Measurements from ENCODE around the gene MANEAL. TPM values are rescaled to one million over a fixed set of nuclear protein-coding genes. Genes with fewer than 3 reads are reported as not detected.

The MANEAL gene
- total and polyA plus RNA-seq, 2 of the 4 experiments (the other 2 are of a cell fraction), result 0.54 to 0.55 TPM

DNA sequence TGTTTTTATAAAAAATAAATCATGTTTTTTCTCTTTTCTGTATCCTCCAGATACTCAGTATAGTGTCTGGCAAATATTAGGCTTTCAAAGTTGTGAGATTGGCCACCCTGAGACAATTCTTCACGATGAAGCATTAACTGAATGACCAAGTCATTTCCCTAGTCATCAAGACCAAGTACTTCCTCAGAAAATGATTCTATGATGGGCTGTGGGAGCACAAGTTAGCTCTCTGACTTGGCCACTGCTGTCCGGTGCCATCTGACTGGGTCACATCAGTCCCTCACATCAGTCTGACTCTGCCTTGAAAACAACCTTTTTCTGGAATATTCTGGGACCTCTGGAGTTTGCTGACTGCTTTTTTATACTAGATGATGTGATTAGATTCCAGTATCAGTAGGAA, 27.8 kb downstream of the MANEAL start:
- Histone ChIP-seq H4K91ac (ENCODE audit: insufficient read depth, low read depth, low read length) (no peak overlapping the region), H2BK120ac (ENCODE audit: low read depth, low read length) (no peak overlapping the region), H3K4me3 (ENCODE audit: insufficient read depth, low read depth, low read length) (no peak overlapping the region), H3K27ac (ENCODE audit: insufficient read depth, low read length) (no peak overlapping the region), H3K23ac (ENCODE audit: low read depth, low read length) (no peak overlapping the region), H3K36me3 (ENCODE audit: control insufficient read depth, insufficient read depth, low read length) (peaks cover 34% of the 10 kb centered on the region), H3K4me2 (ENCODE audit: low read depth, low read length) (no peak overlapping the region), H2AFZ (replicated peaks; ENCODE audit: low read length, poor library complexity) (no peak overlapping the region), H3K9me1 (ENCODE audit: insufficient read depth, low read length) (peaks cover 6% of the 10 kb centered on the region; the same call in 1 of the 2 replicates), H2AK9ac (replicated peaks; ENCODE audit: low read depth, low read length, poor library complexity) (no peak overlapping the region), H3K14ac (replicated peaks; ENCODE audit: low read depth, low read length) (no peak overlapping the region), H2AK5ac (ENCODE audit: low read depth, low read length) (no peak overlapping the region), H4K20me1 (ENCODE audit: insufficient read depth, low read length) (no peaks in the 10 kb centered on the region), H3K79me1 (ENCODE audit: low read depth in 1 of 2, low read length in 2 of 2) (peaks cover 11% of the 10 kb centered on the region in 2 experiments; a peak in 3 of 4 replicates), H2BK20ac (ENCODE audit: low read depth, low read length) (no peak overlapping the region), H3K27me3 (ENCODE audit: control insufficient read depth, insufficient read depth, low read length) (no peaks in the 10 kb centered on the region), H3K56ac (ENCODE audit: extremely low read depth, insufficient read depth, low read length) (no peak overlapping the region), H3K9ac (ENCODE audit: low read depth, low read length) (no peak overlapping the region), H3K9me3 (ENCODE audit: control insufficient read depth, insufficient read depth, low read length) (no peaks in the 10 kb centered on the region), H3K4me1 (ENCODE audit: control insufficient read depth, insufficient read depth, low read length) (peaks cover 8% of the 10 kb centered on the region; the same call in 1 of the 2 replicates), H3K18ac (ENCODE audit: low read depth, low read length) (no peak overlapping the region), H4K8ac (ENCODE audit: low read depth in 2 of 2, low read length in 2 of 2) (no peak overlapping the region), H2BK15ac (ENCODE audit: low read depth, low read length) (no peak overlapping the region), H2BK5ac (ENCODE audit: low read depth, low read length, poor library complexity, severe bottlenecking) (no peak overlapping the region), H3K4ac (ENCODE audit: low read depth, low read length) (no peak overlapping the region), H4K5ac (ENCODE audit: low read depth, low read length) (no peak overlapping the region)
- ChIA-PET CTCF (interaction anchor here (1.7 kb wide), 1 partner anchor 13 kb away, joined by 4 read pairs; the partner anchor contains the start of genes C1orf122 and YRDC), POLR2A (ENCODE audit: unreplicated experiment) (no interaction called here)
- no TSS peak for BruUV-seq (replicated peaks)
- intact Hi-C loops (cut with micrococcal nuclease) (no loop called here), in situ Hi-C loops (cut with MboI; ENCODE audit: low sequenced_read_pairs) (no loop called here), dilution Hi-C loops (cut with HindIII; ENCODE audit: low sequenced_read_pairs, unreplicated experiment) (no loop called here)
- WGBS, 2 experiments (ENCODE audit: extremely low coverage in 2 of 2, insufficient read length in 1 of 2), result no CpG with 5 or more reads among the region's 2 CpGs
- ATAC-seq (ENCODE audit: low read depth) (no peak), DNase-seq (no peak)
- TF ChIP-seq MAFK (IDR thresholded peaks at IDR 0.05; ENCODE audit: low read depth, low read length) (no peak), BHLHE40 (IDR thresholded peaks at IDR 0.05; ENCODE audit: low read depth, low read length) (no peak), SMC3 (IDR thresholded peaks at IDR 0.05; ENCODE audit: low read depth, low read length) (no peak), RAD21 (IDR thresholded peaks at IDR 0.05; ENCODE audit: low read length) (no peak), MAZ (IDR thresholded peaks at IDR 0.05; ENCODE audit: borderline replicate concordance, low read depth, low read length) (no peak), NFE2L2 (IDR thresholded peaks at IDR 0.05; ENCODE audit: low read depth, low read length) (no peak), MXI1 (IDR thresholded peaks at IDR 0.05; ENCODE audit: borderline replicate concordance, low read depth, low read length) (no peak), RFX5 (IDR thresholded peaks at IDR 0.05; ENCODE audit: low read depth, low read length) (no peak), CHD1 (IDR thresholded peaks at IDR 0.05; ENCODE audit: low read depth, low read length) (no peak)
- TF ChIP-seq, protein P1, sequence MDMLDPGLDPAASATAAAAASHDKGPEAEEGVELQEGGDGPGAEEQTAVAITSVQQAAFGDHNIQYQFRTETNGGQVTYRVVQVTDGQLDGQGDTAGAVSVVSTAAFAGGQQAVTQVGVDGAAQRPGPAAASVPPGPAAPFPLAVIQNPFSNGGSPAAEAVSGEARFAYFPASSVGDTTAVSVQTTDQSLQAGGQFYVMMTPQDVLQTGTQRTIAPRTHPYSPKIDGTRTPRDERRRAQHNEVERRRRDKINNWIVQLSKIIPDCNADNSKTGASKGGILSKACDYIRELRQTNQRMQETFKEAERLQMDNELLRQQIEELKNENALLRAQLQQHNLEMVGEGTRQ (IDR thresholded peaks at IDR 0.05; ENCODE audit: low read depth, low read length), result no peak
- TF ChIP-seq, protein P2, sequence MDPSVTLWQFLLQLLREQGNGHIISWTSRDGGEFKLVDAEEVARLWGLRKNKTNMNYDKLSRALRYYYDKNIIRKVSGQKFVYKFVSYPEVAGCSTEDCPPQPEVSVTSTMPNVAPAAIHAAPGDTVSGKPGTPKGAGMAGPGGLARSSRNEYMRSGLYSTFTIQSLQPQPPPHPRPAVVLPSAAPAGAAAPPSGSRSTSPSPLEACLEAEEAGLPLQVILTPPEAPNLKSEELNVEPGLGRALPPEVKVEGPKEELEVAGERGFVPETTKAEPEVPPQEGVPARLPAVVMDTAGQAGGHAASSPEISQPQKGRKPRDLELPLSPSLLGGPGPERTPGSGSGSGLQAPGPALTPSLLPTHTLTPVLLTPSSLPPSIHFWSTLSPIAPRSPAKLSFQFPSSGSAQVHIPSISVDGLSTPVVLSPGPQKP (IDR thresholded peaks at IDR 0.05; ENCODE audit: borderline replicate concordance, low read depth, low read length), result no peak
- TF ChIP-seq, protein P3, sequence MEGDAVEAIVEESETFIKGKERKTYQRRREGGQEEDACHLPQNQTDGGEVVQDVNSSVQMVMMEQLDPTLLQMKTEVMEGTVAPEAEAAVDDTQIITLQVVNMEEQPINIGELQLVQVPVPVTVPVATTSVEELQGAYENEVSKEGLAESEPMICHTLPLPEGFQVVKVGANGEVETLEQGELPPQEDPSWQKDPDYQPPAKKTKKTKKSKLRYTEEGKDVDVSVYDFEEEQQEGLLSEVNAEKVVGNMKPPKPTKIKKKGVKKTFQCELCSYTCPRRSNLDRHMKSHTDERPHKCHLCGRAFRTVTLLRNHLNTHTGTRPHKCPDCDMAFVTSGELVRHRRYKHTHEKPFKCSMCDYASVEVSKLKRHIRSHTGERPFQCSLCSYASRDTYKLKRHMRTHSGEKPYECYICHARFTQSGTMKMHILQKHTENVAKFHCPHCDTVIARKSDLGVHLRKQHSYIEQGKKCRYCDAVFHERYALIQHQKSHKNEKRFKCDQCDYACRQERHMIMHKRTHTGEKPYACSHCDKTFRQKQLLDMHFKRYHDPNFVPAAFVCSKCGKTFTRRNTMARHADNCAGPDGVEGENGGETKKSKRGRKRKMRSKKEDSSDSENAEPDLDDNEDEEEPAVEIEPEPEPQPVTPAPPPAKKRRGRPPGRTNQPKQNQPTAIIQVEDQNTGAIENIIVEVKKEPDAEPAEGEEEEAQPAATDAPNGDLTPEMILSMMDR (conservative IDR thresholded peaks at IDR 0.05; ENCODE audit: low read depth, low read length), result no peak
